Pons (tissue), 1 donor: ENCODE measurements around the gene AMOTL2.

ENCODE experiments used
- DNase-seq: peaks from one replicate; pipeline ENCODE4 v3.0.0-alpha.2; 2016; ENCODE audit warnings: low spot score

AMOTL2 gene

GRCh38 chr3:134352031-134352671 lies 22.1 kb downstream of the AMOTL2 start:
- no peak for DNase-seq

GRCh38 chr3:134351427-134351826 lies 22.8 kb downstream of the AMOTL2 start:
- DNase-seq = no peak

DNA sequence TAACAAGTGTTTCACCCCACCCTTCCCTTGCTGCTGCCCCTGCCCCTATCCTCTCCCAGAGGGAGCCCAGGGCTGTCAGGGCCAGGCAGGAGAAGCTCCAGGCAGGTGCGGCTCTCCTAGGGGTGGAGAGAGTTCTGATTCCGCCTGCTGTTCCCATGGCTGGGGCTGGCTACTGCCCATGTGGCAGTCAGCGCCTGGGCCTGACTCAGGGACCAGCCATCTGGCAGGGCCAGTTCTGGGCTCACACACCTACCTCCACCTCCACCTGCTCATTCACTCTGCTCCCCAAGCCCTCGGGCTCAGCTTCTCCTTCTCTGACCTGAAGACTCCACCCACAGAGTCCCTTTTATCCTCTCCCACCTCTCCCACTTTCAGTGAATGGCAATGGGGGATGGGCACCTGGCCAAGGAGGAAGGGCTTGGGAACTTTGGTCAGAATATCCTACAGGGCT lies 23.4 kb downstream of the AMOTL2 start:
- DNase-seq = no peak

- DNase-seq = no peak
Observed at GRCh38 chr3:134350266-134350665, 24.0 kb downstream of the AMOTL2 start.

GRCh38 chr3:134348524-134348923 lies 25.7 kb downstream of the AMOTL2 start:
- DNase-seq = no peak

DNA sequence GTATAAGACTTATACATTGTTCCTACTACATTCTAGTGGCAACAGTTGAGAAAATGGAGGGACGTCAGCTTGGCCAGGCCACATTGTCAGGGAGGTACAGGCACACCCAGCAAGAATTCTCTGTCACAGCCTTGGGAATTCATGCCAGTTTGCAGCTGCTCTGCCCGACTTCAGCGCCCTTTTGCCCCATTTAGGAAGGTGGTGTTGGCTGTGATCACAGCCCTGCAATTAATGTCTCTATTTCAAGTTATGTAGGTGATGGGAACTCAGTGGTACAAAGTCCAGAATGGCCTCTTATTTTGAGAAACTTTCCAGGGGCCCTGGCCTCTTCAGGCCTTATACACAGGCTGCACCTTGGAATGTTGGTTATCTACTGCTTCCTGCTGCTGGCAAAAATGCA lies 26.7 kb downstream of the AMOTL2 start:
- no peak for DNase-seq

GRCh38 chr3:134346744-134347143 lies 27.5 kb downstream of the AMOTL2 start:
- DNase-seq = no peak

DNA sequence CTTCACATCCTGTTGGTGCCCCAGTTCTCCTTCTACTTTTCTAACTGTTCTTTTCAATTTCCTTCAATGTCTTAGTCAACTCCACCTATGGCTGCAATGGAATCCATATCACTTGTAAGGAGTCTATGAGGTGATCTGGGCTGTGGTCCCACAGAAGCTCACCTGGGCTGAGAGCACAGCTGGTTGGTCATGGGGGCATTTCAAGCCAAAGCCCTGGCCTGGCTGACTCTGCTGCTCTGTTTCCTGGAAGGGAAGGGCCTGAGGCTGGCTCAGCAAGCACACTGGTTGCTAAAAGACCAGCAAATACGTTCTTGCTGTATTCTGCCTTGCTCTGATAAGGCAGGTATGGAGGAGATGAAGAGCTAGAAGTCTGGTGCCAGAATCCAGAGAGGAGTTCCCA lies 29.0 kb downstream of the AMOTL2 start:
- DNase-seq = no peak

DNA sequence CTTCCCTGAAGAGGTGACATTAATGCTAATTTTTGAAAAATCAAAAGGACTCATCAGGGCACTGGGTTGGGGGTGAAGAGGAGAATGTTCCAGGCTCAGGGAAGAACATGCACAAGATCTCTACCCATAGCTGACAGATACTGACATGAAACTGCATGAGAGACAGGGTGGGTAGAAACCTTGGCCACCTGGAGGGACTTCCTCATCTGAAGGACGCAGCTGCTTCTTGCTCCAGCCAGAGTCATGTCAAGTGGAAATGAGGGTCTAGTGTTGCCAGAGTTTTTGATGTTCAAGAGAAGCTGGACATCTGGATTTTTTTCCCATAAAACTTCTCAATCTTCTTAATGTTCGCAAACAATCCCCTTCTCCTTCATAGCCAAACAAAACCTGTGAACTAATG lies 29.7 kb downstream of the AMOTL2 start:
- DNase-seq = no peak

GRCh38 chr3:134342259-134342658 lies 32.0 kb downstream of the AMOTL2 start:
- no peak for DNase-seq

DNA sequence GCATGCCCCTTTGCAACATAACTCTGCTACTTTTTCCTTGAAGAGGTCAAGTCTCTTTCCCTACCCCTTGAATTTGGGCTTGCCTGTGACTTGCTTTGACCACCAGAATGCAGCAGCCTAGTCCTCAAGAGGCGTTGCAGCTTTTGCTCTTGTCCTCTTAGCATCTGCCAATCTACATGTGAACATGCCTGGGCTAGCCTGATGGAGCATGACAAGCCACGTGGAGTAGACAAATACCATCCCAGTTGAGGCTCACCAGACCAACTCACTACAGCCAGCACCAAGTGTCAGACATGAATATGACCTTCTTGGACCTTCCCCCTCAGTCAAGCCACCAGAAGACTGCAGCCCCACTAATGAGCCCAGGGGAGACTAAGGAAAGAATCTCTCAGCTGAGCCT lies 32.9 kb downstream of the AMOTL2 start:
- DNase-seq = no peak

DNA sequence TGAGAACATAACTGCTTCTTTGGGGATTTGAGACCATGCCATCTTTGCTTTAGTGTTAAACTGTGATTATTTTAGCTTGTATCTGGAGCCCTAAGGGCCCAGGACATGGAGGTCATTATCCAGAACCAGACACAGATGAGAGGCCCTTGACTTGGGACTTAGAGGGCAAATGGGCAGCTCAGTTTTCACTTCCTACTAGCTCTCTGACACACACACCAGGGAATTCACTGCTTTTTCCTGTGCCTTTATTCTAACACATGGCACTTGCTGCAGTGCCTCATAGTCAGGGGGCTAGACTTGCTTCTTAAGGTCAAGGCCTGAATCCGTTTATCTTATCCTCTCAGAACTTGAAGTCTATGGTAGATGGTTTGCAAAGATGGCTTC lies 33.3 kb downstream of the AMOTL2 start:
- no peak for DNase-seq

GRCh38 chr3:134340362-134340981 lies 33.8 kb downstream of the AMOTL2 start:
- DNase-seq = no peak

DNA sequence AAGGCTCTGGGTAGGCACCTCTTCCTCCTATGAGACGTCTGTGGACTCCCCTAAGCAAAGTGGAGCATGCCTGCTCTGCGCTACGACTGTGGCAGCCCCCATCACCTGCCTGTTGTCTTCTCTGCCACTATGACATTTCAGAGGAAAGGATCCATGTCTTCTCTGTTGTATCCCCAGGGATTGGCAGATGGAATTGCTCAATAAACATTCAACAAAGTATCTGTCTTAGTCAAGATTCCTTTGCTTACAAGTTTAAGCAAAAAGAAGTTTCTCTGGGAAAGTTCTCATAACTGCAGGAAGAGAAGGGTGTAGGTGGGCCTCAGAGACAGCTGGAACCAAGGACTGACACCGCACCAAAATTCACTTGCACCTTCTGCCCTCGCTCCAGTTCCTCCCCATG lies 34.3 kb downstream of the AMOTL2 start:
- no peak for DNase-seq

DNA sequence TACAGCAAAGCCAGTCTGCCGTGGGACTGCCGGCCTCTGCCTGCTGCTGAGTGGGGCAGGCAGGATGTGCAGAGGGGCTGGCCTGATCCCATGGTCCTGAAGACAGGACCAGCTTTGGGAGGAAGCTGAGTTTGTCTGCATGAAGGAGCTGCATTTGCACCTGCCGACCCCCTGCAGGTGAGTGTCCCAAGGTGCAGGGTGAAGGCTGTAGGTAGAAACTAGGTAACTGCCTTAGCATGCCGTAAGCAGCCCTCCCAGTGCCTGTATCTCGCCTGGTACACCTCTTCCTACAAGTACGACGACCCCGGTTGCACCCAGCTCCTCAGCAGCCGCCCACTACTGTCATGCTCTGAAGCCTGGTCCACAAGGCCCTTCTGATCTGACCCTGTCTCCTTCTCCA lies 34.9 kb downstream of the AMOTL2 start:
- DNase-seq = no peak

DNA sequence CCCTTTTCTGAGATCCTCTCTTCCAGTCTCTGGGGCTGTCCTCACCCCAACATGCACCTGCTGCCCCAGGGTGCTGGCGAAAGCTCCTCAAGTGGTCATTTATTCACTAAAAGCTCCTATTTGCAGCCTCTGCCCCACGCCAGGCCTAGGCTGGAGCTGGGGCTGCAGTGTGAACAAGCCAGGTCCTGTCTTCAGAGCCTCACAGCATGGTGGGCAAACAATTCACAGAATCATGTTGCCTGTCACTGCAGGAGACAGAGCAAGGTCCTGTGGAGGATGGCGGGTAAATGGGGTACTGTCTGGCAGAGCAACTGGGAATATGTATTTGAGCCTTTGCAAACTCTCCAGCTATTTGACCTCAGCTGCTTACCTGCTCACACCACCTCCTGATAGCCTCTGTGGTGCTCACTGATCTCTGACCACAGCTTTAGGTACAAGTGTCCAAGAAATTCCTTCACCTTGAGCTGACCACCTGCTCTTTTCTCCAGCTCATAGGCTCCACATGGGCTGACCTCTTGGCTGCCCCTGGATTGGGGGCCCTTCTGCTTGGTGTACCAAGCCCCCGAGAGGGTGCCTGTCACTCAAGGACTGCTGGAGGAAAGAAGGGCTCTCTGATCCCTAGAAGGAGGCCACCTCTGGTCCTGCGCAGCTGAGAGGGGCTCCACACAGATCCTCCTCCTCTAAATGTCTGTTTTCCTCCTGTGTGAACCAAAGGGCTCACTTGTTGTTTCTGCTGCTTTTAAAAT lies 35.6 kb downstream of the AMOTL2 start:
- no peak for DNase-seq

GRCh38 chr3:134338201-134338512 lies 36.1 kb downstream of the AMOTL2 start:
- DNase-seq = no peak

- no peak for DNase-seq
Observed at GRCh38 chr3:134337511-134338200, 36.6 kb downstream of the AMOTL2 start.

- DNase-seq = no peak
Observed at GRCh38 chr3:134337071-134337482, 37.2 kb downstream of the AMOTL2 start.

GRCh38 chr3:134336587-134336986 lies 37.7 kb downstream of the AMOTL2 start:
- DNase-seq = no peak

- DNase-seq = no peak
Observed at GRCh38 chr3:134334901-134335280, 39.4 kb downstream of the AMOTL2 start.

DNA sequence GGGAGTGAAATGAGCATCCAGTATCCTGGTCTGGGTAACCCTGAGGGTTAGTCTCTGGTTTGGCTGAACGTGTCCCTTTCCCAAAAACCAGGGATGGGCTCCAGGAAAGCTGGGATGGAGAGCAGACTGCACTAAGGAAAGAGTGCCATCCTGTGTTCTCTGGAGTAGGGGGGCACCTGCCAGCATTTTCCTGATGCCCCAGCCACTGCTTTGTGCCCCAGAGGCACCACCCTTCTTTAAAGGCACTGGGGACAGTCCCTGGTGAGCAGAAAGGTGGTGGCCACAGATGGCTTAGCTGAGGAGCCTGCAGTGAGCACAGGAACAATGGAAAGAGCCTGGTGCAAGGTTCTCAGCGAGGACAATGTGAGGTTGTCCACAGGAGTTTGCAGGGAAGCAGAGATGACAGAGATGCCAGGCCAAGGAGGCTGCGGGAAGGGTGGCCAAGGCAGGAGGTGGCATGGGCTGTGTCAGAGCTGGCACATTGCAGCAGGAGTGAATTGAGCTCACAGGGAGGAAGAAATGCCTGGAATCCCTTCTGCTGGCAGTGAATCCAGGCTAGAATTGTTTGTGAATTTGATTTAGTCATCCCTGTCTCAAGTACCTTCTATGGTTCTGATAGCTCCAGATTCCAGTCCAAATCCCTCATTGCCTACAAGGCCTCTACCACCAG lies 39.9 kb downstream of the AMOTL2 start:
- DNase-seq = no peak
